Osteocyte (in vitro differentiated cells): ENCODE measurements around the gene ASIC1. TPM values are rescaled to one million over a fixed set of nuclear protein-coding genes. Genes with fewer than 3 reads are reported as not detected.

Experiments used
- DNase-seq: peaks from one replicate; pipeline ENCODE4 v3.0.0; 2021; ENCODE audit warnings: mixed read lengths; ENCODE audit not compliant: unreplicated experiment; ENCODE audit errors: extremely low spot score
- H3K27ac Mint-ChIP-seq: one replicate; pipeline ENCODE4 v1.8.0; 2021; ENCODE audit warnings: mild to moderate bottlenecking, mixed read lengths; ENCODE audit not compliant: unreplicated experiment
- H3K27me3 Mint-ChIP-seq: one replicate; pipeline ENCODE4 v1.8.0; 2021; ENCODE audit warnings: mixed read lengths; ENCODE audit not compliant: unreplicated experiment
- H3K36me3 Mint-ChIP-seq: one replicate; pipeline ENCODE4 v1.8.0; 2021; ENCODE audit warnings: mixed read lengths; ENCODE audit not compliant: unreplicated experiment
- H3K4me1 Mint-ChIP-seq: one replicate; pipeline ENCODE4 v1.8.0; 2021; ENCODE audit warnings: mixed read lengths; ENCODE audit not compliant: unreplicated experiment
- H3K4me3 Mint-ChIP-seq: one replicate; pipeline ENCODE4 v1.8.0; 2021; ENCODE audit warnings: mild to moderate bottlenecking, moderate library complexity, mixed read lengths; ENCODE audit not compliant: unreplicated experiment
- H3K9me3 Mint-ChIP-seq: one replicate; pipeline ENCODE4 v1.8.0; 2021; ENCODE audit warnings: mixed read lengths; ENCODE audit not compliant: unreplicated experiment
- long read RNA-seq: library from polyadenylated mRNA; unstranded; transcript quantifications from one replicate; pipeline ENCODE4 v2.0.0, GENCODE V29; 2021
- total RNA-seq: library from RNA; stranded (reverse); gene quantifications from 2 replicates; pipeline ENCODE4 v1.2.1, GENCODE V29; 2021
- TF ChIP-seq, protein P1 (sequence below): fragments of 200-600 bp; sonication (generic); IDR thresholded peaks from 2 replicates; pipeline ENCODE4 v1.5.0; 2021; ENCODE audit warnings: antibody characterized with exemption, mild to moderate bottlenecking, moderate library complexity

ASIC1 gene
- total RNA-seq: 2.1 and 3.0 TPM in 2 replicates
- long read RNA-seq: 0 reads

DNA sequence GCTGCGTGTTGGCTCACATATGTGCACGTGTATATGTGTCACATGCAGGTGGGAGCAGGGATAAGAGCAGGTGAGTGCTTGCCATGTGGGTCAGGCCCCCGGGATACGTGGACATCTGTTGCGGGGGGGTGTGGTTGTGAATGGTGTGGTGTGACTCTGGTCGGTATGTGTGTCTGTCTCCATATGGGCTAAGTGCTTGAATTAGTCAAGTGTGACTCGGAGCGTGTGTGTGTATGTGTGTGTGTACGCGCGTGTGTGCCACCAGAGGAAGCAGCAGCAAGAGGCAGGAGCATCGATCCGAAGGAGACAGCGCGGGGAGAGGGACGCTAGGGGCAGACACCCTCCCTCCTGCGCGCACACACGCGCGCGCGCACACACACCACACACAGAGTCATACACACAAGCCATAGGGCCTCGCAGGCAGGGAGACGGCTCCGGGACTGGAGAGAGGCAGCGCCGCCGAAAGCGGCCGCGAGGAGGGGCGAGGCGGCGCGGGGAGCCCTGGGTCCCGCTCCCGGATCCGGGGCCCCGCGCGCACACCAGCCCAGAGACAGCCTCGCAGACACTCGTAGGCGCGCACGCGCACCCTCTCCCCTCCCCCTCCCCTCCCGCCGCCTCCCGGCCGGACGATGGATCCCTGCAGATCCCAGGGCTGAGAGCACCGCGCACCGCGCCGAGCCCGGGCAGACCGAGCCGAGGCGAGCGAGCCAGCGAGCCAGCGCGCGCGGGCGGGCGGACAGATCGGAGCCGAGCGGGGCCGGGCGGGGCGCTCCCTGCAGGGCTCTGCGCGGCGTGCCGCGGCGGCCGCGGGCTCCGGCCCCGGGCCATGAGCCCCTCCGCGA, at the start of gene ASIC1:
ASIC1 (plus strand) TSS at position 597 of the 842 bp plus-strand sequence. CDS start 1,171 bp downstream, outside the sequence.
- peaks cover 15% of the 10 kb centered on the region for H3K4me1 Mint-ChIP-seq
- no peaks in the 10 kb centered on the region for H3K9me3 Mint-ChIP-seq
- TF ChIP-seq, protein P1, sequence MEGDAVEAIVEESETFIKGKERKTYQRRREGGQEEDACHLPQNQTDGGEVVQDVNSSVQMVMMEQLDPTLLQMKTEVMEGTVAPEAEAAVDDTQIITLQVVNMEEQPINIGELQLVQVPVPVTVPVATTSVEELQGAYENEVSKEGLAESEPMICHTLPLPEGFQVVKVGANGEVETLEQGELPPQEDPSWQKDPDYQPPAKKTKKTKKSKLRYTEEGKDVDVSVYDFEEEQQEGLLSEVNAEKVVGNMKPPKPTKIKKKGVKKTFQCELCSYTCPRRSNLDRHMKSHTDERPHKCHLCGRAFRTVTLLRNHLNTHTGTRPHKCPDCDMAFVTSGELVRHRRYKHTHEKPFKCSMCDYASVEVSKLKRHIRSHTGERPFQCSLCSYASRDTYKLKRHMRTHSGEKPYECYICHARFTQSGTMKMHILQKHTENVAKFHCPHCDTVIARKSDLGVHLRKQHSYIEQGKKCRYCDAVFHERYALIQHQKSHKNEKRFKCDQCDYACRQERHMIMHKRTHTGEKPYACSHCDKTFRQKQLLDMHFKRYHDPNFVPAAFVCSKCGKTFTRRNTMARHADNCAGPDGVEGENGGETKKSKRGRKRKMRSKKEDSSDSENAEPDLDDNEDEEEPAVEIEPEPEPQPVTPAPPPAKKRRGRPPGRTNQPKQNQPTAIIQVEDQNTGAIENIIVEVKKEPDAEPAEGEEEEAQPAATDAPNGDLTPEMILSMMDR: peak; percentile 26
- peak within 1 kb of the TSS; percentile 25 for H3K27ac Mint-ChIP-seq
- peak within 1 kb of the TSS; percentile 81 for H3K4me3 Mint-ChIP-seq
- H3K36me3 Mint-ChIP-seq: no peaks in the 10 kb centered on the region
- peaks cover 24% of the 10 kb centered on the region for H3K27me3 Mint-ChIP-seq
- peak; percentile 89 for DNase-seq

DNA sequence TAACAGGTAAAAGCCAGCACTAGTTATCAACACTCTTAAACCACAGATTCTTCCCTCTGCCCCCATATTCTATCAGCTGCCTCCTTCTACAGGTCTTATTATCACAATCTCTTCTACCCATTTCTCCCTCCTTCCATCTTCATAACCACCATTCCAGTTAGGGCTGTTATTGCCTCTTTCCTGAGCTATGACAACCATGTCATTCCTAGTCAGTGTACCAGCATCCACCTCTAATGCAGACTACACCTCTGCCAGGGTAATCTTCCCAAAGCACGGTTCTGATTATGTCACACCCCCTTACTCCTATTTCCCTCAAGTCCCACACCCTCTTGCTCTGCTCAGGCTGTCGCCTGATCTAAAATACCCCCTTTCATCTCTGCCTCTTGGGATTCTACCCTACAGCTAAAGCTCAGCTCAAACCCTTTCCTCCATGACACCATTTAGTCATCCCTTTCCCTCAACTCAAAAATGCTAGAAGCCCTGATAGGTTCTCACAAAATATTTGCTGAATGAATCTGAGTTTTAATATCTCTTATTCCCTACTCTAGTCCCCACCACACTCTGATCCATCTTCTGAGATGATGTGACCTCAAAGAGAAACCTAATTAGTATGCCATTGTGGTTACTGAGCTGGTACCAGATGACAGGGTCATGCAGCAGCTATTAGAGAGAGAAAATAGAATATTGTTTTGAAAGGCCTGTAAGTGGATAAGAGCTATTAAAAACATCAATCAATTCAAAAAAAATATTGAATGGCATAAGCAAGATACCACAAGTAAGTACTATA, 43.8 kb upstream of the ASIC1 start:
- no peak for DNase-seq
- H3K9me3 Mint-ChIP-seq: no peaks in the 10 kb centered on the region

DNA sequence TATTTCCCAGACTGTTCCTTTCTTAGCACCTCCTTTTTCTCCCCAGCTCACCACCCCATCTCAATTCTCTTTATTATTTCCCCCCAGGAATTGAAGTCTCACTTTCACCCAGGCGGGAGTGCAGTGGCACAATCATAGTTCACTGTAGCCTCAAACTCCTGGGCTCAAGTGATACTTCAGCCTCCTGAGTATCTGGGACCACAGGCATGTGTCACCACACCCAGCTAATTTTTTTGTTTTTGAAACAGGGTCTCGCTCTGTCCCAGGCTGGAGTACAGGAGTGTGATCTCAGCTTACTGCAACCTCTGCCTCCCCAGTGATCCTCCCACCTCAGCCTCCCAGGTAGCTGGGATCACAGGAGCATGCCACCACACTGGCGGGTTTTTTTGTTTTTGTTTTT, 43.1 kb upstream of the ASIC1 start:
- TF ChIP-seq, protein P1: no peak
- Mint-ChIP-seq H3K27ac (no peak overlapping the region), H3K36me3 (peaks cover 4% of the 10 kb centered on the region), H3K4me3 (no peak overlapping the region), H3K9me3 (no peaks in the 10 kb centered on the region), H3K4me1 (peaks cover 26% of the 10 kb centered on the region), H3K27me3 (no peaks in the 10 kb centered on the region)
- no peak for DNase-seq

More for the DNA sequence above, 43.8 kb upstream of the ASIC1 start:
- Mint-ChIP-seq H3K27me3 (no peaks in the 10 kb centered on the region), H3K4me3 (no peak overlapping the region), H3K27ac (peak overlapping the region; percentile 53), H3K4me1 (peaks cover 20% of the 10 kb centered on the region), H3K36me3 (peaks cover 4% of the 10 kb centered on the region)
- TF ChIP-seq, protein P1: no peak

DNA sequence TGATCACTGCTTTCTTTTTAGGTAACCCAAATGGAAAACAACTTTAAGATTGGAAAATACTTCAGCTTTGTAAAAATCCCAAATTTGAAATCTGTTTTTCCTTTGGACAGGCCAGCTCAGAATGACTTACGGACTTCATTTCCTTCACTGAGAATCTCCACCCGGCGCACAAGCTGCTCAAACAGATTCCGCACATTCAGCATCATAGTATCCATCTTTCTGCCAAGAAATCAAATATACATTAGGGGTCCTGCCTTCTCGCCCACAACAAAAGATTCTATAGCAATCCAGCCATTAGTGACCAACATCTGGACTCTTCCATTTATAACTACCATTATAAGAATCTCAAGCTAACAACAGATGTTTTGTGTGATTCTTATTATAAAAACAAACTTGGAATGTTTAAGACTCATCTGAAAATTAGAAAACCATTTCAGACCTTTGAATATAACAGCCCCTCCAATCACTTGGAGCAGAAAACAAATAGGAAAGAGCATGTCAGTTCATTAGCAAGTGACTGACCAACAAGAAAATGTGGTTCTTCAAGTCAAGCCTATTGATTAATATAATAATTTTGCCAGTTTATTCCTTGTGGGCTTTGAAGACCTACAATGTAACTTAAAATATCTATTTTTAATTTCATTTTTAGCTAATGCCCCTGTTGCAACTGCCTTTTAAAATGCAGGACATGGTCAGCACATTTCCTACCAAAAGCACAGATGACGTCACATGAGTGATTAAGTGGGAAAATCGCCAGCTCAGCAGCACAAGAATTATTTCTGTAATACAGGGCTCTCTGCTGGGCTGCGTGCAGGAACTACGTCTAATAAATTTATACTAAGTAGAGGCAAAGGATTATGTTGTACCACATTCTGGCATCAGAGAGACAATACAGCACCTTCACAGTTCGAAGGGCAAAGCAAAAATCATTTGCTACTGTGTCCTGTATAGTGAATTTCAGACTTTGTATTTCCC, 40.6 kb upstream of the ASIC1 start:
- Mint-ChIP-seq H3K27me3 (no peaks in the 10 kb centered on the region), H3K9me3 (no peaks in the 10 kb centered on the region), H3K36me3 (peaks cover 4% of the 10 kb centered on the region), H3K4me3 (no peak overlapping the region), H3K27ac (peak overlapping the region; percentile 59), H3K4me1 (peaks cover 39% of the 10 kb centered on the region)
- no peak for DNase-seq
- TF ChIP-seq, protein P1: no peak
